ENCODE results near the gene EHD1. TPM values are rescaled to one million over a fixed set of nuclear protein-coding genes. Genes with fewer than 3 reads are reported as not detected.

The EHD1 gene
- total RNA-seq, 1 experiment from 2014 or later = 110 TPM

- Histone ChIP-seq H3K4me1 (replicated peaks; ENCODE audit: insufficient read depth) (peaks cover 59% of the 10 kb centered on the region), H3K4me2 (no peak overlapping the region), H3F3A (ENCODE audit: insufficient read depth, low read depth) (peaks cover 52% of the 10 kb centered on the region), H3K36me3 (ENCODE audit: low read depth) (peaks cover 20% of the 10 kb centered on the region; the same call in 1 of the 2 replicates), H4K20me1 (ENCODE audit: insufficient read depth) (no peaks in the 10 kb centered on the region), H3K9me3 (ENCODE audit: insufficient read depth, low read depth) (no peaks in the 10 kb centered on the region), H2AFZ (no peak overlapping the region), H3K4me3 (no peak overlapping the region), H3K79me2 (ENCODE audit: low read depth) (peaks cover 77% of the 10 kb centered on the region), H3K9me2 (ENCODE audit: insufficient read depth) (no peaks in the 10 kb centered on the region), H3K27me3 (ENCODE audit: insufficient read depth, low read depth) (no peaks in the 10 kb centered on the region), H3K27ac (peak overlapping the region; percentile 84; the same call in 1 of the 2 replicates)
- BruUV-seq (replicated peaks) = no TSS peak
- TF ChIP-seq, protein P1, sequence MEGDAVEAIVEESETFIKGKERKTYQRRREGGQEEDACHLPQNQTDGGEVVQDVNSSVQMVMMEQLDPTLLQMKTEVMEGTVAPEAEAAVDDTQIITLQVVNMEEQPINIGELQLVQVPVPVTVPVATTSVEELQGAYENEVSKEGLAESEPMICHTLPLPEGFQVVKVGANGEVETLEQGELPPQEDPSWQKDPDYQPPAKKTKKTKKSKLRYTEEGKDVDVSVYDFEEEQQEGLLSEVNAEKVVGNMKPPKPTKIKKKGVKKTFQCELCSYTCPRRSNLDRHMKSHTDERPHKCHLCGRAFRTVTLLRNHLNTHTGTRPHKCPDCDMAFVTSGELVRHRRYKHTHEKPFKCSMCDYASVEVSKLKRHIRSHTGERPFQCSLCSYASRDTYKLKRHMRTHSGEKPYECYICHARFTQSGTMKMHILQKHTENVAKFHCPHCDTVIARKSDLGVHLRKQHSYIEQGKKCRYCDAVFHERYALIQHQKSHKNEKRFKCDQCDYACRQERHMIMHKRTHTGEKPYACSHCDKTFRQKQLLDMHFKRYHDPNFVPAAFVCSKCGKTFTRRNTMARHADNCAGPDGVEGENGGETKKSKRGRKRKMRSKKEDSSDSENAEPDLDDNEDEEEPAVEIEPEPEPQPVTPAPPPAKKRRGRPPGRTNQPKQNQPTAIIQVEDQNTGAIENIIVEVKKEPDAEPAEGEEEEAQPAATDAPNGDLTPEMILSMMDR (conservative IDR thresholded peaks at IDR 0.05) = no peak
- TF ChIP-seq EZH2 (IDR thresholded peaks at IDR 0.05; ENCODE audit: low read depth) = no peak
- CTCF ChIA-PET = interaction anchor here (1.3 kb wide), 1 partner anchor 18 kb away, joined by 4 read pairs; no protein-coding TSS in a partner anchor
- no peak for DNase-seq
- intact Hi-C loops (cut with micrococcal nuclease; ENCODE audit: unreplicated experiment) = no loop called here
- POLR2A ChIA-PET (ENCODE audit: unreplicated experiment) = interaction anchor here (0.5 to 0.6 kb wide), 2 partner anchors 18 to 88 kb away, joined by 4 to 5 read pairs; no protein-coding TSS in a partner anchor
Observed at GRCh38 chr11:64858467-64859263, 19.8 kb downstream of the EHD1 start.

DNA sequence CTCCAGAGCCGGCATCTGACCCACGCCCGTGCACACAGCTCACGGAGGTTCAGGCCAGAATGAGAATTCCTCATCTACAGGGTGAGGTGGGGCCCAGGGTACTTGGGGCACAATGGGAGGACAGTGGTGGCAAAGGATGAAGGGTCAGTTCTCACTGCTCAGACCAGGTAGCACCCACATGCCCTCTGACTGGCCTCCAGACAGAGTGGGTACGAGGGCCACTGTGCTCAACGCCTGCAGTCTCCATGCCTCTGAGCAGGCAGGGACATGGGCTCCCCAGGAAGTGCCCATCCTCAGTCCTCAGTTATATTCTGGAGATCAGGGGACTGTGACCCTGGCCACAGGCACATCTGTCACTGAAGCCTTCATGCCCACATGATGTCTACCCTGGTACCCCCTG lies 20.9 kb downstream of the EHD1 start:
- Histone ChIP-seq H3K4me1 (replicated peaks; ENCODE audit: insufficient read depth) (peaks cover 68% of the 10 kb centered on the region), H3K79me2 (ENCODE audit: low read depth) (peaks cover 74% of the 10 kb centered on the region)

More for the DNA sequence above, 20.9 kb downstream of the EHD1 start:
- intact Hi-C loops (cut with micrococcal nuclease; ENCODE audit: unreplicated experiment) = loop anchor here (2.0 kb wide), 1 partner anchor 67 kb away; the partner anchor contains the start of gene PPP2R5B
- no peak overlapping the region for H3K4me3 ChIP-seq
- H3K9me3 ChIP-seq (ENCODE audit: insufficient read depth, low read depth) = no peaks in the 10 kb centered on the region
- CTCF ChIA-PET = interaction anchor here (0.7 kb wide), 1 partner anchor 8 kb away, joined by 5 read pairs; no protein-coding TSS in a partner anchor
- DNase-seq = no peak
- no TSS peak for BruUV-seq (replicated peaks)
- POLR2A ChIA-PET (ENCODE audit: unreplicated experiment) = interaction anchor here (0.7 to 1.6 kb wide), 3 partner anchors 10 to 20 kb away, joined by 8 to 22 read pairs (median 11); no protein-coding TSS in a partner anchor
- H3K27ac ChIP-seq = peak overlapping the region; percentile 84
- H3K27me3 ChIP-seq (ENCODE audit: insufficient read depth, low read depth) = no peaks in the 10 kb centered on the region
- H4K20me1 ChIP-seq (ENCODE audit: insufficient read depth) = no peaks in the 10 kb centered on the region
- H3K4me2 ChIP-seq = 0 out of 2 replicates have a peak overlapping the region, but pooled peaks have one; percentile 75
- no peak for TF ChIP-seq EZH2 (IDR thresholded peaks at IDR 0.05; ENCODE audit: low read depth)
- TF ChIP-seq, protein P1 (conservative IDR thresholded peaks at IDR 0.05) = no peak
- H3K36me3 ChIP-seq (ENCODE audit: low read depth) = peaks cover 26% of the 10 kb centered on the region; the same call in 1 of the 2 replicates
- no peaks in the 10 kb centered on the region for H3K9me2 ChIP-seq (ENCODE audit: insufficient read depth)
- H2AFZ ChIP-seq = no peak overlapping the region
- H3F3A ChIP-seq (ENCODE audit: insufficient read depth, low read depth) = peaks cover 58% of the 10 kb centered on the region

Data from PC-9 (cell line).